ENCODE data around the gene MYH11.

DNA sequence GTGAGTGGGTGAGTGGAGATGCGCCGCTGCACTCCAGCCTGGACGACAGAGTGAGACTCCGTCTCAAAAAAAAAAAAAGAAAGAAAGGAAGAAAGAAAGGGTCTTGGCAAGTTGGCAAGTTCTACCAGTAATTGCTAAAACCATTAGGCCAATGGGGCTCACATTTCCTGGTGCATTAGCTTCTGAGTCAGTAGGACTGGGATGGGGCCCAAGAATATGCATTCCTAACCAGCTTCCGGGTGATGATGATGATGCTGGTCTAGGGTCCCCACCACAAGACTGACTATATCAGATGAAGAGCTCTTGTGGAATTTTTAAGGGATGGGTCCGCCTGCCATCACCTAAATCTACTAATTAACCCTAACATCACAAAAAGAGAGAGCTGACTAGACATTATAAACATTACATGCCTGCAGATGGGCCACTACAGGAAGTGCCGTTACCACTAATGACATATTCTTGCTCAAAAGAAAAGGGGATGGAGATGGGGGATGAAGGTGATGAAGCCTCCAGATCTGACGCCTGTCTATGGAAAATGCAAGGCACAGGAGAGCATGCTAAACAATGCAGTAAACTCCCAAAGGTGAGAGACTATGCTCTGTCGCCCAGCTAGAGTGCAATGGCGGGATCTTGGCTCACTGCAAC, 13.1 kb downstream of the MYH11 start:
- TF ChIP-seq POLR2A (IDR thresholded peaks at IDR 0.05; ENCODE audit: low read depth, low read length), result no peak
- no peak for TF ChIP-seq POLR2AphosphoS5 (IDR thresholded peaks at IDR 0.05; ENCODE audit: low read depth, low read length)
- TF ChIP-seq TAF1 (IDR thresholded peaks at IDR 0.05; ENCODE audit: low read depth, low read length), result no peak

Data from GM12891 (cell line).